GM12878 (cell line): ENCODE measurements around the gene CCDC102B.

Experiments used
- CBX3 ChIP-seq: fragments of 200-600 bp; sonication (generic); IDR thresholded peaks from 2 replicates; pipeline ENCODE4 v1.6.1; 2016; ENCODE audit warnings: low read depth, borderline replicate concordance
- CTCF ChIP-seq, 3 experiments: IDR thresholded peaks in 2 of 3; conservative IDR thresholded peaks in 1 of 3; 2 replicates each; pipeline ENCODE4 v1.5.1; 2011; ENCODE audit warnings: low read depth in 3 of 3, low read length in 3 of 3, mild to moderate bottlenecking in 3 of 3, control low read depth in 2 of 3, moderate library complexity in 2 of 3, inconsistent platforms in 1 of 3, mixed read lengths in 1 of 3; ENCODE audit not compliant: control insufficient read depth in 2 of 3, insufficient read depth in 1 of 3; ENCODE audit errors: extremely low read depth in 1 of 3
- HCFC1 ChIP-seq: fragments of 150-350 bp; IDR thresholded peaks from 2 replicates; pipeline ENCODE4 v1.6.1; 2014; ENCODE audit warnings: low read length
- POLR2AphosphoS5 ChIP-seq: IDR thresholded peaks from 2 replicates; pipeline ENCODE4 v1.6.1; 2011; ENCODE audit warnings: mild to moderate bottlenecking, low read length, inconsistent platforms
- STAT1 ChIP-seq: fragments of 450-650 bp; conservative IDR thresholded peaks from 2 replicates; pipeline ENCODE4 v1.6.1; 2014; ENCODE audit warnings: antibody characterized with exemption, mild to moderate bottlenecking

GRCh38 chr18:68935686-68936085 lies 137.8 kb downstream of the CCDC102B start:
- TF ChIP-seq HCFC1 (no peak), STAT1 (no peak), CBX3 (no peak), CTCF (IDR thresholded peaks at IDR 0.05 in 2 of 3, conservative IDR thresholded peaks at IDR 0.05 in 1 of 3; ENCODE audit: control insufficient read depth in 2 of 3, extremely low read depth in 1 of 3, insufficient read depth in 1 of 3, low read depth in 3 of 3, low read length in 3 of 3) (no peak), POLR2AphosphoS5 (no peak)
